Right atrium auricular region (tissue), 2 donors: Measurements from ENCODE around the gene KCNN4. TPM values are rescaled to one million over a fixed set of nuclear protein-coding genes. Genes with fewer than 3 reads are reported as not detected.

ENCODE experiments used
- DNase-seq: peaks from one replicate; pipeline ENCODE4 v3.0.0-alpha.2; 2019; ENCODE audit warnings: low spot score
- H3K27ac ChIP-seq, 2 donors: fragments of 200-600 bp; sonication (generic); 1 replicate in 1 of 2; 2 replicates in 1 of 2; pipeline ENCODE4 v1.5.1; 2016 to 2019
- H3K27me3 ChIP-seq, 2 donors: fragments of 200-600 bp; sonication (generic); one replicate each; pipeline versions ENCODE4 v1.5.1 to v1.6.0; 2017 to 2019
- H3K36me3 ChIP-seq: fragments of 200-600 bp; sonication (generic); one replicate; pipeline ENCODE4 v1.5.1; 2016
- H3K4me1 ChIP-seq, 2 donors: fragments of 200-600 bp; sonication (generic); one replicate each; pipeline versions ENCODE4 v1.5.1 to v1.6.0; 2017 to 2019
- H3K4me3 ChIP-seq, 2 donors: fragments of 200-600 bp; sonication (generic); 1 replicate in 1 of 2; 2 replicates in 1 of 2; pipeline ENCODE4 v1.5.1; 2017 to 2019; ENCODE audit warnings: mild to moderate bottlenecking in 1 of 2, moderate library complexity in 1 of 2
- H3K9me3 ChIP-seq, 2 donors: fragments of 200-600 bp; sonication (generic); one replicate each; pipeline ENCODE4 v1.5.1; 2019
- total RNA-seq, 2 donors: library from RNA; depleted of rRNA; stranded (reverse); fragments of >200 nt; gene quantifications; one replicate each; pipeline ENCODE4 v1.1.0, GENCODE V29; 2016
- TF ChIP-seq, protein P1 (sequence below), 2 donors: fragments of 200-600 bp; sonication (generic); IDR thresholded peaks; one replicate each; pipeline ENCODE4 v1.5.1; 2019; ENCODE audit warnings: antibody characterized with exemption in 2 of 2

Gene KCNN4
- total RNA-seq, 2 donors from 2014 or later = 1.3 to 2.0 TPM

DNA sequence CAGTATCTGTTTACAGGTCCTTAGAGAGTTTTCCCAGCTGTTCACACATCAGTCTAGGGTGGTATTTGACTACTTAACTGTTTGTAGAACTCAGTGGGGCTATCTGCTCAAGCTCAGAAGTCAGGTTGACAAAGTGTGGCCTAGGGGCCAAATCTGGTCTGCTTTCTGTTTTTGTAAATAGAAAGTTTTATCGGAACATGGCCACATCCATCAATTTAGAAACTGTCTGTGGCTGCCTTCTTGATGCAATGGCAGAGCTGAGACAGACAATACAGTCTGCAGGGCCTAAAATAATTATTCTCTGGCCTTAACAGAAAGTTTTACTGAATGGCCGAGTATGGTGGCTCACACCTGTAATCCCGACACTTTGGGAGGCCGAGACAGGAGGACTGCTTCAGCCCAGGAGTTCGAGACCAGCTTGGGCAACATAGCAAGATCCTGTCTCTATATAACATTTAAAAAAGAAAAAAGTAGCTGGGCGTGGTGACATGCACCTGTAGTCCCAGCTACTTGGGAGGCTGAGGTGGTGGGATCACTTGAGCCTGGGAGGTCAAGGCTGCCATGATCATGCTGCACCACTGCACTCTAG, 28.4 kb downstream of the KCNN4 start:
- DNase-seq = no peak
- peaks cover 0 to 31% of the 10 kb centered on the region in 2 donors for H3K4me1 ChIP-seq
- H3K9me3 ChIP-seq = no peaks in the 10 kb centered on the region
- H3K4me3 ChIP-seq = no peak overlapping the region
- H3K36me3 ChIP-seq = peaks cover 34% of the 10 kb centered on the region
- H3K27ac ChIP-seq = peak overlapping the region; percentile 11 to 17
- TF ChIP-seq, protein P1, sequence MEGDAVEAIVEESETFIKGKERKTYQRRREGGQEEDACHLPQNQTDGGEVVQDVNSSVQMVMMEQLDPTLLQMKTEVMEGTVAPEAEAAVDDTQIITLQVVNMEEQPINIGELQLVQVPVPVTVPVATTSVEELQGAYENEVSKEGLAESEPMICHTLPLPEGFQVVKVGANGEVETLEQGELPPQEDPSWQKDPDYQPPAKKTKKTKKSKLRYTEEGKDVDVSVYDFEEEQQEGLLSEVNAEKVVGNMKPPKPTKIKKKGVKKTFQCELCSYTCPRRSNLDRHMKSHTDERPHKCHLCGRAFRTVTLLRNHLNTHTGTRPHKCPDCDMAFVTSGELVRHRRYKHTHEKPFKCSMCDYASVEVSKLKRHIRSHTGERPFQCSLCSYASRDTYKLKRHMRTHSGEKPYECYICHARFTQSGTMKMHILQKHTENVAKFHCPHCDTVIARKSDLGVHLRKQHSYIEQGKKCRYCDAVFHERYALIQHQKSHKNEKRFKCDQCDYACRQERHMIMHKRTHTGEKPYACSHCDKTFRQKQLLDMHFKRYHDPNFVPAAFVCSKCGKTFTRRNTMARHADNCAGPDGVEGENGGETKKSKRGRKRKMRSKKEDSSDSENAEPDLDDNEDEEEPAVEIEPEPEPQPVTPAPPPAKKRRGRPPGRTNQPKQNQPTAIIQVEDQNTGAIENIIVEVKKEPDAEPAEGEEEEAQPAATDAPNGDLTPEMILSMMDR (IDR thresholded peaks at IDR 0.05) = no peak
- H3K27me3 ChIP-seq = no peaks in the 10 kb centered on the region

DNA sequence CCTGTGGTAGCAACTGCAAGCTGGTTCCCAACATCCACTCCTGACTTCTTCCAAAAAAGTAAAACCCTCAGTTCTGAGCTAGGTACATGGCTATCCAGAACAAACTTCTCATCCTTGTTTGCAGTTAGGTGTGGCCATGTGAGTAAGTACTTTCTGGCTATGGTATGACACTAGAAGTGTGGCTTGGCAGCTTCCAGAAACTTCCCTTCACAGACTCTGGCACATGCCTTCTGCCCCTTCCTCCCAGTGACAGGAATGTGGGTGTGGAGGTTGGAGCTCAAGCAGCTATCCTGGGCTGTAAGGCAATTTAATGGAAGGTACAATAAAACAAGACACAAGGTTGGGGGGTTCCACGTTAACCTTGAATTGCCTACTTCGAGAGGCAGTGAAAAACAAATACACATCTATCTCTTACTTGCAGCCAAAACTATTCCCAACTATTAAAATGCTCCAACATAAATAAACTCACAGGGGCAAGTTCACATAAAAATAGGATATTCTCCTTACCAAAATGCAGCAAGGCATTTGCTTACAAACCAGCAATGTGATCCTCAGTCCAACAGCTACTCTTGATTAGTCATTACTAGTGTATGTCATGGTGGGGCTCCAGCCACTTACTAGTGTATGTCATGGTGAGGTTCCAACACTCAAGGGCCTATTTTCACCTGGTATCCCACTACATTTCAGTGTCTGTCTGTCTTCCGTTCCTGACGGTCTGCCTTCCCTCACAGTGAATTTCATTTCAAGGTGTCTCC, 29.1 kb downstream of the KCNN4 start:
- H3K4me3 ChIP-seq = no peak overlapping the region
- H3K27me3 ChIP-seq = no peaks in the 10 kb centered on the region
- no peaks in the 10 kb centered on the region for H3K9me3 ChIP-seq
- peaks cover 41% of the 10 kb centered on the region for H3K36me3 ChIP-seq
- TF ChIP-seq, protein P1 (IDR thresholded peaks at IDR 0.05) = no peak
- H3K4me1 ChIP-seq = peaks cover 0 to 31% of the 10 kb centered on the region in 2 donors
- no peak overlapping the region for H3K27ac ChIP-seq
- no peak for DNase-seq

DNA sequence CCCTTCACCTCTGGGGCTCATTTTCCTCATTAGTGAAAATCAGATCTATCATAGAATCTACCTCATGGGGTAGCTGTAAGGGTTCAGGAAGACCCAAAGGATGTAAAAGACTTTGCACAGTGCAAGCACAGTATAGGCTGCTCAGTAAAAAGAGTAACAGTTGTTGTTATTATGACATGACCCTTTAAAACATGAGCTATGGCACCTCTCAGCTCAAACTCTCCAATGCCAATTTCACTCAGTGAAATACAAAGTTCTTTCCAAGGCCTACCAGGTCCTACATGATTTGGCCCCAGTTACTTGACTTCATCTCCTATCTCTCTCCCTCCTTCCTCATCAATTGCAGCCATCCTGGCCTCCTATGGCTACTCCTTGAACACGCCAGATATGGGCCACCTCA, 30.9 kb downstream of the KCNN4 start:
- Histone ChIP-seq H3K36me3 (peaks cover 56% of the 10 kb centered on the region), H3K27me3 (no peaks in the 10 kb centered on the region), H3K27ac (no peak overlapping the region), H3K4me3 (no peak overlapping the region), H3K4me1 (peaks cover 0 to 21% of the 10 kb centered on the region in 2 donors), H3K9me3 (no peaks in the 10 kb centered on the region)
- TF ChIP-seq, protein P1 (IDR thresholded peaks at IDR 0.05) = no peak
- no peak for DNase-seq

DNA sequence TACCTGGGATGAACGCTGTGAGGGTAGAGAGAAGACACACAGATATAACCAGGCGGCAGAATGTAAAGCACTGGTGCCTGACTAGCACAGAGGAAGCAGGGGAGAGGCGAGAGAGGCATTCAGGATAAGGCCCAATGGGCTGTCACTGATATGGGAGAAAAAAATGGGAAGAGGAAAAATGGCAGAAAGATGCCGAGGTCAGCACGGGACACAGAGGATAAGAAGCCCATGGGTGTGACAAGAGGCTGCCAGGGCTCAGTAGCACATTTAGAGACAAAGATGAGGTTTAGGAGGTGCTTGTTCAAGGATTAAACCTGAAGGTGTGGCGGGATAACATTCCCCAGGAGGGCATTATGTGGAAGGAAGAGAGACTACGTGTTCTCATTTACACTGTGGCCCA, 31.6 kb downstream of the KCNN4 start:
- H3K27ac ChIP-seq = no peak overlapping the region
- no peak for DNase-seq
- peaks cover 0 to 21% of the 10 kb centered on the region in 2 donors for H3K4me1 ChIP-seq
- no peaks in the 10 kb centered on the region for H3K9me3 ChIP-seq
- H3K36me3 ChIP-seq = peaks cover 64% of the 10 kb centered on the region
- no peak overlapping the region for H3K4me3 ChIP-seq
- TF ChIP-seq, protein P1 (IDR thresholded peaks at IDR 0.05) = no peak
- no peaks in the 10 kb centered on the region for H3K27me3 ChIP-seq

DNA sequence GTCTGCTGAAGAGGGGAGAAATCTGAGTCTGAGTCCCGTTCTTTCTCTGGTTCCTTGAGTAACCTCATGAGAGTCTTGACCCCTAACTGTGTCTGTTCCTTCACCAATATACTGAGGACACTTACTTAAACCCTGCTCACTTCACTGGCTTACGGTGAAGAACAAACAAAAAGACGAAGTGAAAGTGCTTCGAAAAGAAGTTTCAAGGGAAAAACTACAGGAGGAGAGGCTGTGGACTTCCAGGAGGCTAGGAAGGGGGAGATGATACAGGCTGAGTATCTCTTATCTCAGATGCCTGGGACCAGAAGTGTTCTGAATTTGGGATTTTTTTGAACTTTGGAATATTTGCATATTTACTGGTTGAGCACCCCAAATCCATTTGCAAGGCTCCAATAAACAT, 32.1 kb downstream of the KCNN4 start:
- Histone ChIP-seq H3K27me3 (no peaks in the 10 kb centered on the region), H3K36me3 (peaks cover 68% of the 10 kb centered on the region), H3K4me1 (peaks cover 0 to 17% of the 10 kb centered on the region in 2 donors), H3K9me3 (no peaks in the 10 kb centered on the region), H3K27ac (no peak overlapping the region), H3K4me3 (no peak overlapping the region)
- TF ChIP-seq, protein P1 (IDR thresholded peaks at IDR 0.05) = no peak
- DNase-seq = no peak
